Choroid plexus epithelial cell (primary cell): ENCODE data around the gene SCG3.

Experiments used
- DNase-seq: peaks from one replicate; pipeline ENCODE4 v3.0.0-alpha.2; 2010; ENCODE audit warnings: low read depth
- H3K4me3 ChIP-seq: 2 replicates; pipeline ENCODE4 v1.5.1; 2011; ENCODE audit warnings: low read depth, mild to moderate bottlenecking, control low read depth, low read length, moderate library complexity
- CTCF ChIP-seq: conservative IDR thresholded peaks from 2 replicates; pipeline ENCODE4 v1.5.1; 2011; ENCODE audit warnings: low read depth, mild to moderate bottlenecking, control low read depth, inconsistent platforms, low read length, moderate library complexity

The SCG3 gene

GRCh38 chr15:51736751-51737521 is 55.6 kb downstream of the SCG3 start:
- H3K4me3 ChIP-seq: peak overlapping the region; percentile 65
- no peak for TF ChIP-seq CTCF
- peak; percentile 13 for DNase-seq

GRCh38 chr15:51737522-51738305 is 56.4 kb downstream of the SCG3 start, which contains the start of gene LYSMD2:
Gene LYSMD2, minus strand, starts transcription at chr15:51737655. Its CDS starts 33 bp downstream, at chr15:51737622.
- peak within 1 kb of the TSS; percentile 65 for H3K4me3 ChIP-seq
- DNase-seq: peak; percentile 25
- TF ChIP-seq CTCF: no peak

- no peak for DNase-seq
- no peak for TF ChIP-seq CTCF
- H3K4me3 ChIP-seq: no peak overlapping the region
Observed at GRCh38 chr15:51738553-51738952, 57.2 kb downstream of the SCG3 start.

- no peak for DNase-seq
- H3K4me3 ChIP-seq: no peak overlapping the region
- no peak for TF ChIP-seq CTCF
Observed at GRCh38 chr15:51739061-51739712, 57.9 kb downstream of the SCG3 start.

- no peak overlapping the region for H3K4me3 ChIP-seq
- TF ChIP-seq CTCF: no peak
- no peak for DNase-seq
Observed at GRCh38 chr15:51749307-51749706, 68.0 kb downstream of the SCG3 start.

- H3K4me3 ChIP-seq: no peak overlapping the region
- no peak for DNase-seq
- no peak for TF ChIP-seq CTCF
Observed at GRCh38 chr15:51750186-51750585, 68.9 kb downstream of the SCG3 start.
